ENCODE measurements around the gene VSTM4. TPM values are rescaled to one million over a fixed set of nuclear protein-coding genes. Genes with fewer than 3 reads are reported as not detected.
A peak's percentile ranks its signal among the peaks of the same experiment; 100 is the strongest.

VSTM4 gene
- total RNA-seq, 1 donor = 10.1 TPM

DNA sequence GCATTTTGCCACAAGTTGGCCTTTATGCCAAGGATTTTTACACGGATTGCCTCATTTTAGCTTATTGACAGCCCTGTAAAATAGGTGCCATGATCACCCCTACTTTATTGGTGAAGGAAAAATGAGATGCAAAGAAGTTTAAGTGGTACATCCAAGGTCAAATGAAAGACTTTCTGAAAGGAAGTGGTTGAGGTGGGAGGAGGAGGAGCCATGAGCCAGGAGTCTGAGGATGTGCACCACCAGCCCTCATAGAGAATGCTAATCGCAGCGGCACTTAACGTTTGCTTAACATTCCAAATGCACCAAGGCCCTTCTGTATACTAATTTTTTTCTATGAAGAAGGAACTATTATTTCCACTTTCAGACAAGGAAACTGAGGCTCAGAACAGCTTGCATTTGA is 144.7 kb downstream of the VSTM4 start:
- Histone ChIP-seq H3K36me3 (ENCODE audit: insufficient read depth, low read length) (no peaks in the 10 kb centered on the region), H3K9me3 (ENCODE audit: low read depth, low read length) (no peaks in the 10 kb centered on the region), H3K79me2 (ENCODE audit: insufficient read depth, low read length) (no peaks in the 10 kb centered on the region), H3K4me1 (ENCODE audit: insufficient read depth, low read length) (no peaks in the 10 kb centered on the region), H3K27me3 (ENCODE audit: insufficient read depth, low read length) (peaks cover 11% of the 10 kb centered on the region), H3K4me2 (ENCODE audit: insufficient read depth, low read length) (no peak overlapping the region), H3K27ac (ENCODE audit: low read depth, low read length) (no peak overlapping the region), H2AFZ (ENCODE audit: low read length) (no peak overlapping the region), H4K20me1 (ENCODE audit: insufficient read depth, low read length) (no peaks in the 10 kb centered on the region), H3K4me3 (ENCODE audit: insufficient read depth, low read length) (no peak overlapping the region)
- DNase-seq (ENCODE audit: insufficient read length, low spot score, missing footprints) = peak; percentile 14
- TF ChIP-seq CTCF (IDR thresholded peaks at IDR 0.05; ENCODE audit: extremely low read depth, low read depth, low read length) = no peak

DNA sequence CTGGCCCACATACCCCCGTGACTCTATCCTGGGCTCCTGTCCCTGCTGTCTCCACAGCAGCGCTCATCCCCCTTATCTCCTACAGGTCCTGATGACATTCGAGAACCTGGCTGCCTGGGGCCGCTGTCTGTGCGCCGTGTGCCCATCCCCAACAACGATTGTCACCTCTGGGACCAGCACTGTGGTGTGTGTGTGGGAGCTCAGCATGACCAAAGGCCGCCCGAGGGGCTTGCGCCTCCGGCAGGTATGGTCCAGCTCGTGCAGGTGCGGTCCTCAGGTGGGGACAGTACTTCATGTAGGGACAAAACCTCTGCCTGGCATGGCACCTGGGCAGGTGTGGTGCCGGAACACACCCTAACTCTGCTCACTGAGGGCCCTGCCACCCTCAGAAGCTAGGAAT is 145.3 kb downstream of the VSTM4 start:
- H3K4me2 ChIP-seq (ENCODE audit: insufficient read depth, low read length) = no peak overlapping the region
- DNase-seq (ENCODE audit: insufficient read length, low spot score, missing footprints) = no peak

GRCh38 chr10:48968036-48968435 is 147.3 kb downstream of the VSTM4 start:
- Histone ChIP-seq H3K27ac (ENCODE audit: low read depth, low read length) (no peak overlapping the region), H2AFZ (ENCODE audit: low read length) (no peak overlapping the region), H3K4me2 (ENCODE audit: insufficient read depth, low read length) (no peak overlapping the region), H3K27me3 (ENCODE audit: insufficient read depth, low read length) (peaks cover 11% of the 10 kb centered on the region), H3K9me3 (ENCODE audit: low read depth, low read length) (no peaks in the 10 kb centered on the region), H3K36me3 (ENCODE audit: insufficient read depth, low read length) (no peaks in the 10 kb centered on the region), H4K20me1 (ENCODE audit: insufficient read depth, low read length) (no peaks in the 10 kb centered on the region), H3K4me3 (ENCODE audit: insufficient read depth, low read length) (no peak overlapping the region), H3K4me1 (ENCODE audit: insufficient read depth, low read length) (no peaks in the 10 kb centered on the region), H3K79me2 (ENCODE audit: insufficient read depth, low read length) (no peaks in the 10 kb centered on the region)
- no peak for TF ChIP-seq CTCF (IDR thresholded peaks at IDR 0.05; ENCODE audit: extremely low read depth, low read depth, low read length)
- no peak for DNase-seq (ENCODE audit: insufficient read length, low spot score, missing footprints)

More for the DNA sequence above, 145.3 kb downstream of the VSTM4 start:
- no peak for TF ChIP-seq CTCF (IDR thresholded peaks at IDR 0.05; ENCODE audit: extremely low read depth, low read depth, low read length)
- Histone ChIP-seq H3K27ac (ENCODE audit: low read depth, low read length) (no peak overlapping the region), H3K4me3 (ENCODE audit: insufficient read depth, low read length) (no peak overlapping the region), H3K27me3 (ENCODE audit: insufficient read depth, low read length) (peaks cover 11% of the 10 kb centered on the region), H3K4me1 (ENCODE audit: insufficient read depth, low read length) (no peaks in the 10 kb centered on the region), H2AFZ (ENCODE audit: low read length) (no peak overlapping the region), H3K36me3 (ENCODE audit: insufficient read depth, low read length) (no peaks in the 10 kb centered on the region), H3K79me2 (ENCODE audit: insufficient read depth, low read length) (no peaks in the 10 kb centered on the region), H3K9me3 (ENCODE audit: low read depth, low read length) (no peaks in the 10 kb centered on the region), H4K20me1 (ENCODE audit: insufficient read depth, low read length) (no peaks in the 10 kb centered on the region)

GRCh38 chr10:48965460-48965859 is 149.9 kb downstream of the VSTM4 start:
- no peak for TF ChIP-seq CTCF (IDR thresholded peaks at IDR 0.05; ENCODE audit: extremely low read depth, low read depth, low read length)
- Histone ChIP-seq H3K4me2 (ENCODE audit: insufficient read depth, low read length) (no peak overlapping the region), H3K9me3 (ENCODE audit: low read depth, low read length) (no peaks in the 10 kb centered on the region), H3K27me3 (ENCODE audit: insufficient read depth, low read length) (peaks cover 15% of the 10 kb centered on the region), H2AFZ (ENCODE audit: low read length) (no peak overlapping the region), H3K79me2 (ENCODE audit: insufficient read depth, low read length) (no peaks in the 10 kb centered on the region), H3K36me3 (ENCODE audit: insufficient read depth, low read length) (no peaks in the 10 kb centered on the region), H4K20me1 (ENCODE audit: insufficient read depth, low read length) (no peaks in the 10 kb centered on the region), H3K4me3 (ENCODE audit: insufficient read depth, low read length) (no peak overlapping the region), H3K4me1 (ENCODE audit: insufficient read depth, low read length) (no peaks in the 10 kb centered on the region), H3K27ac (ENCODE audit: low read depth, low read length) (no peak overlapping the region)
- no peak for DNase-seq (ENCODE audit: insufficient read length, low spot score, missing footprints)

Small RNAs within 50 kb of the gene (small RNA-seq; reads per million reads assigned to genes)
- not detected for gene MIR4294

Other genes starting within 250 kb of the VSTM4 start
- not detected in 2 replicates for gene LRRC18, start 175.7 kb downstream of the VSTM4 start, total RNA-seq
- not detected in 2 replicates for gene FAM170B, start 18.5 kb upstream of the VSTM4 start, total RNA-seq
- gene TMEM273, start 72.9 kb upstream of the VSTM4 start, total RNA-seq = 0.59 TPM in 1 of 2 replicates, not detected in the other
- not detected in 2 replicates for gene C10orf71, start 183.6 kb upstream of the VSTM4 start, total RNA-seq